KMS-11 (cell line): ENCODE results near the gene CEP290.

ENCODE experiments used
- H2AFZ ChIP-seq: fragments of 200-600 bp; sonication (generic); 2 replicates; pipeline ENCODE4 v1.6.1; 2016; ENCODE audit warnings: antibody characterized with exemption, mixed run types, low read depth
- H3K27ac ChIP-seq: fragments of 200-600 bp; sonication (generic); 2 replicates; pipeline ENCODE4 v1.6.1; 2016; ENCODE audit warnings: mild to moderate bottlenecking, mixed run types
- H3K27me3 ChIP-seq: fragments of 200-600 bp; sonication (generic); 2 replicates; pipeline ENCODE4 v1.6.1; 2017; ENCODE audit warnings: mild to moderate bottlenecking, low read depth, mixed run types, moderate library complexity; ENCODE audit not compliant: insufficient read depth
- H3K36me3 ChIP-seq: fragments of 200-600 bp; sonication (generic); 2 replicates; pipeline ENCODE4 v1.6.1; 2017; ENCODE audit warnings: mild to moderate bottlenecking, mixed run types; ENCODE audit not compliant: insufficient read depth
- H3K4me1 ChIP-seq: fragments of 200-600 bp; sonication (generic); 2 replicates; pipeline ENCODE4 v1.6.1; 2016; ENCODE audit warnings: mild to moderate bottlenecking, low read depth, mixed run types; ENCODE audit not compliant: poor library complexity, severe bottlenecking
- H3K4me2 ChIP-seq: fragments of 200-600 bp; sonication (generic); 2 replicates; pipeline ENCODE4 v1.7.0; 2016; ENCODE audit warnings: mild to moderate bottlenecking, mixed run types
- H3K4me3 ChIP-seq: fragments of 200-600 bp; sonication (generic); IDR thresholded peaks from 2 replicates; pipeline ENCODE4 v1.6.1; 2017; ENCODE audit warnings: low read depth, low read length, mixed read lengths; ENCODE audit not compliant: insufficient read depth
- H3K79me2 ChIP-seq: fragments of 200-600 bp; sonication (generic); 2 replicates; pipeline ENCODE4 v1.6.1; 2016; ENCODE audit warnings: low read depth, mixed run types; ENCODE audit not compliant: insufficient read depth
- H3K9ac ChIP-seq: fragments of 200-600 bp; sonication (generic); 2 replicates; pipeline ENCODE4 v1.6.1; 2016; ENCODE audit warnings: mild to moderate bottlenecking, mixed run types
- H4K20me1 ChIP-seq: fragments of 200-600 bp; sonication (generic); 2 replicates; pipeline ENCODE4 v1.6.1; 2016; ENCODE audit warnings: mild to moderate bottlenecking, mixed run types; ENCODE audit not compliant: insufficient read depth
- CTCF ChIP-seq: fragments of 200-600 bp; sonication (generic); conservative IDR thresholded peaks from 2 replicates; pipeline ENCODE4 v1.6.1; 2017; ENCODE audit warnings: low read depth, mild to moderate bottlenecking, antibody characterized with exemption, low read length, moderate library complexity, mixed read lengths

CEP290 gene

DNA sequence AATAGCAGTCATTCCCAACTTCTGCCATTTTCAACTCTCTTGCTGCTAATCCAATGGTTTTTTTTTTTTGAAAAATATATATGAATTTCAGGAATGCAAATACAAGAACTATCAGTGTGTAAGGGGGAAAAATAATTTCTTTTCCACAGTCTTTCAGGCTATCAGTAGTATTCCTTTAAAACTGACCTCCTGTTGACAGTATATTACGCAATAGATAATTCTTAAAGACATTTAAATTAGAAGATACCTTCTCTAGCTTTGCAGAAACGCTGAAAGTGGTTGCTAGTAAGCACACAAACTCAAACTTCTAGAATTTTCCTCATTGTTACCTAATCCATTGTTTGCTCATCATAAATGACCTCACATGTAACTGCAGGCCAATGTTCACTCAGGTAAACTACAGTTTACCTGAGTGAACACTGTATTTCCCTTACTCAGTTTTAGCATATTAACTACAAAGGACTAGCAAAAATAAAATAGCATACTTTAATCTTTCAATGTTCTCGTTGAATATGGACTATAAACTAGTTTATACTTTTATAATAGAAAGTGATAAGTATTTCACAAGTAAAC, 112.7 kb downstream of the CEP290 start, which contains the start of gene C12orf50:
Gene C12orf50, minus strand, starts transcription at position 309 of the 573 bp plus-strand sequence. CDS start 2,439 bp downstream, outside the sequence.
- H3K27ac ChIP-seq: no peak within 1 kb of the TSS
- H3K36me3 ChIP-seq: no peaks in the 10 kb centered on the region
- no peak within 1 kb of the TSS for H3K9ac ChIP-seq
- H4K20me1 ChIP-seq: no peaks in the 10 kb centered on the region
- H3K4me3 ChIP-seq: no peak within 1 kb of the TSS
- H3K4me2 ChIP-seq: no peak within 1 kb of the TSS
- H3K27me3 ChIP-seq: no peaks in the 10 kb centered on the region
- no peaks in the 10 kb centered on the region for H3K79me2 ChIP-seq
- H3K4me1 ChIP-seq: no peaks in the 10 kb centered on the region
- no peak for TF ChIP-seq CTCF
- H2AFZ ChIP-seq: no peak within 1 kb of the TSS

- no peaks in the 10 kb centered on the region for H4K20me1 ChIP-seq
- H2AFZ ChIP-seq: no peak overlapping the region
- no peak for TF ChIP-seq CTCF
- no peak overlapping the region for H3K4me3 ChIP-seq
- no peaks in the 10 kb centered on the region for H3K79me2 ChIP-seq
- H3K4me2 ChIP-seq: no peak overlapping the region
- H3K4me1 ChIP-seq: no peaks in the 10 kb centered on the region
- H3K9ac ChIP-seq: no peak overlapping the region
- H3K27ac ChIP-seq: no peak overlapping the region
- no peaks in the 10 kb centered on the region for H3K36me3 ChIP-seq
- no peaks in the 10 kb centered on the region for H3K27me3 ChIP-seq
These were observed 115.7 kb downstream of the CEP290 start for GRCh38 chr12:88026196-88026595.

- H4K20me1 ChIP-seq: no peaks in the 10 kb centered on the region
- H3K27ac ChIP-seq: no peak overlapping the region
- no peaks in the 10 kb centered on the region for H3K79me2 ChIP-seq
- H3K27me3 ChIP-seq: no peaks in the 10 kb centered on the region
- TF ChIP-seq CTCF: no peak
- H3K4me1 ChIP-seq: no peaks in the 10 kb centered on the region
- no peak overlapping the region for H3K4me2 ChIP-seq
- no peak overlapping the region for H3K9ac ChIP-seq
- no peaks in the 10 kb centered on the region for H3K36me3 ChIP-seq
- no peak overlapping the region for H2AFZ ChIP-seq
- H3K4me3 ChIP-seq: no peak overlapping the region
These were observed 123.9 kb downstream of the CEP290 start for GRCh38 chr12:88017964-88018363.

- Histone ChIP-seq H3K4me1 (no peaks in the 10 kb centered on the region), H3K4me2 (no peak overlapping the region), H3K79me2 (no peaks in the 10 kb centered on the region), H3K9ac (no peak overlapping the region), H2AFZ (no peak overlapping the region), H4K20me1 (no peaks in the 10 kb centered on the region), H3K4me3 (no peak overlapping the region), H3K36me3 (no peaks in the 10 kb centered on the region), H3K27me3 (no peaks in the 10 kb centered on the region), H3K27ac (no peak overlapping the region)
- TF ChIP-seq CTCF: no peak
These were observed 126.1 kb downstream of the CEP290 start for GRCh38 chr12:88015825-88016224.
